HEK293 (cell line): ENCODE measurements around the gene BUB1B.

ENCODE experiments used
- SETDB1 ChIP-seq: IDR thresholded peaks from one replicate; pipeline ENCODE4 v1.6.1; 2017; ENCODE audit warnings: mild to moderate bottlenecking, low read length, moderate library complexity, mixed read lengths; ENCODE audit not compliant: insufficient read length
- WT1 ChIP-seq: fragments of 450-650 bp; formaldehyde crosslinking; IDR thresholded peaks from 2 replicates; pipeline ENCODE4 v1.5.1; 2016; ENCODE audit warnings: missing biosample characterization, missing genetic modification characterization
- ZNF629 ChIP-seq: fragments of 450-650 bp; formaldehyde crosslinking; IDR thresholded peaks from 2 replicates; pipeline ENCODE4 v1.5.1; 2017; ENCODE audit warnings: missing biosample characterization, missing genetic modification characterization
- TF ChIP-seq, protein P1 (sequence below): fragments of 450-650 bp; formaldehyde crosslinking; IDR thresholded peaks from 2 replicates; pipeline ENCODE4 v1.5.1; 2016; ENCODE audit warnings: missing biosample characterization, missing genetic modification characterization
- TF ChIP-seq, protein P2 (sequence below): sonication (generic); formaldehyde crosslinking; IDR thresholded peaks from 2 replicates; pipeline ENCODE4 v1.8.1; 2022; ENCODE audit warnings: mild to moderate bottlenecking, moderate library complexity, missing genetic modification reagents

- TF ChIP-seq, protein P1, sequence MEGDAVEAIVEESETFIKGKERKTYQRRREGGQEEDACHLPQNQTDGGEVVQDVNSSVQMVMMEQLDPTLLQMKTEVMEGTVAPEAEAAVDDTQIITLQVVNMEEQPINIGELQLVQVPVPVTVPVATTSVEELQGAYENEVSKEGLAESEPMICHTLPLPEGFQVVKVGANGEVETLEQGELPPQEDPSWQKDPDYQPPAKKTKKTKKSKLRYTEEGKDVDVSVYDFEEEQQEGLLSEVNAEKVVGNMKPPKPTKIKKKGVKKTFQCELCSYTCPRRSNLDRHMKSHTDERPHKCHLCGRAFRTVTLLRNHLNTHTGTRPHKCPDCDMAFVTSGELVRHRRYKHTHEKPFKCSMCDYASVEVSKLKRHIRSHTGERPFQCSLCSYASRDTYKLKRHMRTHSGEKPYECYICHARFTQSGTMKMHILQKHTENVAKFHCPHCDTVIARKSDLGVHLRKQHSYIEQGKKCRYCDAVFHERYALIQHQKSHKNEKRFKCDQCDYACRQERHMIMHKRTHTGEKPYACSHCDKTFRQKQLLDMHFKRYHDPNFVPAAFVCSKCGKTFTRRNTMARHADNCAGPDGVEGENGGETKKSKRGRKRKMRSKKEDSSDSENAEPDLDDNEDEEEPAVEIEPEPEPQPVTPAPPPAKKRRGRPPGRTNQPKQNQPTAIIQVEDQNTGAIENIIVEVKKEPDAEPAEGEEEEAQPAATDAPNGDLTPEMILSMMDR (tag by site-specific recombination) = no peak
- no peak for TF ChIP-seq WT1
- no peak for TF ChIP-seq ZNF629 (tag by site-specific recombination)
- TF ChIP-seq SETDB1 = no peak
- TF ChIP-seq, protein P2, sequence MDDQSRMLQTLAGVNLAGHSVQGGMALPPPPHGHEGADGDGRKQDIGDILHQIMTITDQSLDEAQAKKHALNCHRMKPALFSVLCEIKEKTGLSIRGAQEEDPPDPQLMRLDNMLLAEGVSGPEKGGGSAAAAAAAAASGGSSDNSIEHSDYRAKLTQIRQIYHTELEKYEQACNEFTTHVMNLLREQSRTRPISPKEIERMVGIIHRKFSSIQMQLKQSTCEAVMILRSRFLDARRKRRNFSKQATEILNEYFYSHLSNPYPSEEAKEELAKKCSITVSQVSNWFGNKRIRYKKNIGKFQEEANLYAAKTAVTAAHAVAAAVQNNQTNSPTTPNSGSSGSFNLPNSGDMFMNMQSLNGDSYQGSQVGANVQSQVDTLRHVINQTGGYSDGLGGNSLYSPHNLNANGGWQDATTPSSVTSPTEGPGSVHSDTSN (CRISPR knock-in tag) = no peak
Measured at GRCh38 chr15:40155270-40155910, 5.5 kb upstream of the BUB1B start.
